HCT116 (cell line): ENCODE data around the gene TMEM120A. TPM values are rescaled to one million over a fixed set of nuclear protein-coding genes. Genes with fewer than 3 reads are reported as not detected.

Source experiments
- ATAC-seq: fragments of 200-7000 bp; cut with Tn5 transposase; 2 replicates; pipeline ENCODE4 v1.9.1; 2020; ENCODE audit warnings: mild to moderate bottlenecking, moderate library complexity
- BruUV-seq: library from RNA; stranded (reverse); fragments of 400-500 nt; replicated peaks from 2 replicates; lab custom pipeline; 2021; lab: Mats Ljungman, UMichigan
- CTCF ChIA-PET: fragments of 300-600 bp; sonication (Branson Sonifier 250); formaldehyde crosslinking; loops from one replicate; lab custom pipeline; 2021; ENCODE audit warnings: antibody characterized with exemption; lab: Charles Lee
- POLR2A ChIA-PET: fragments of 300-600, 350-600 bp; sonication (Branson Sonifier 250); formaldehyde crosslinking; loops from one replicate; lab custom pipeline; 2021; ENCODE audit warnings: antibody characterized with exemption; lab: Charles Lee
- RAD21 ChIA-PET, 2 experiments: fragments of 300-600 bp; sonication (Branson Sonifier 250); formaldehyde crosslinking; loops; one replicate each; lab custom pipeline; 2023; ENCODE audit warnings: low total read pairs in 2 of 2; ENCODE audit not compliant: uncharacterized antibody in 2 of 2, unreplicated experiment in 2 of 2, low non-redundant PET in 1 of 2; lab: Charles Lee
- DNase-seq: peaks from one replicate; pipeline ENCODE4 v3.0.0-alpha.2; 2010; ENCODE audit warnings: low read depth, low spot score
- H2AFZ ChIP-seq: fragments of 200-600 bp; shearing (Covaris generic), sonication (generic); 2 replicates; pipeline ENCODE4 v1.6.1; 2017; ENCODE audit warnings: low read depth, mixed run types, mixed read lengths, antibody characterized with exemption, low read length; ENCODE audit not compliant: poor library complexity, severe bottlenecking
- H3K27ac ChIP-seq: 2 replicates; pipeline ENCODE4 v1.5.1; 2012; ENCODE audit warnings: low read depth, low read length
- H3K27me3 ChIP-seq: fragments of 200-600 bp; sonication (generic); 2 replicates; pipeline ENCODE4 v1.6.1; 2016; ENCODE audit warnings: mixed run types, low read length, mixed read lengths; ENCODE audit not compliant: insufficient read depth
- H3K36me3 ChIP-seq, 2 experiments: fragments of 200-500 bp in 1 of 2; fragments of 200-600 bp in 1 of 2; sonication (Bioruptor generic) in 1 of 2; sonication (generic) in 1 of 2; 2 replicates each; pipeline versions ENCODE4 v1.5.1 to v1.6.1; 2014 to 2016; ENCODE audit warnings: low read length in 2 of 2, inconsistent platforms in 1 of 2, mixed read lengths in 1 of 2, mixed run types in 1 of 2; ENCODE audit not compliant: insufficient read depth in 2 of 2, control insufficient read depth in 1 of 2
- H3K4me1 ChIP-seq, 2 experiments: fragments of 200-600 bp in 1 of 2; sonication (generic) in 1 of 2; 2 replicates each; pipeline versions ENCODE4 v1.5.1 to v1.6.1; 2012 to 2017; ENCODE audit warnings: low read length in 2 of 2, inconsistent platforms in 1 of 2, mild to moderate bottlenecking in 1 of 2, mixed read lengths in 1 of 2, mixed run types in 1 of 2, moderate library complexity in 1 of 2; ENCODE audit not compliant: insufficient read depth in 2 of 2, control insufficient read depth in 1 of 2
- H3K4me2 ChIP-seq: fragments of 200-600 bp; sonication (generic); 2 replicates; pipeline ENCODE4 v1.6.1; 2017; ENCODE audit warnings: mixed run types, low read length, mixed read lengths
- H3K4me3 ChIP-seq, 2 experiments: fragments of 200-600 bp in 1 of 2; sonication (generic) in 1 of 2; replicated peaks in 1 of 2; 2 replicates each; pipeline ENCODE4 v1.5.1; 2011 to 2016; ENCODE audit warnings: low read length in 2 of 2, control low read depth in 1 of 2, low read depth in 1 of 2, mild to moderate bottlenecking in 1 of 2, mixed read lengths in 1 of 2, mixed run types in 1 of 2
- H3K79me2 ChIP-seq: fragments of 200-600 bp; sonication (generic); 2 replicates; pipeline ENCODE4 v1.6.1; 2017; ENCODE audit warnings: mild to moderate bottlenecking, mixed run types, low read length, moderate library complexity, mixed read lengths; ENCODE audit not compliant: insufficient read depth
- H3K9ac ChIP-seq: fragments of 200-600 bp; sonication (generic); 2 replicates; pipeline ENCODE4 v1.6.1; 2016; ENCODE audit warnings: low read length, mixed read lengths
- H3K9me2 ChIP-seq: fragments of 200-600 bp; sonication (generic), shearing (Covaris generic); 2 replicates; pipeline ENCODE4 v1.6.1; 2017; ENCODE audit warnings: mixed run types, mild to moderate bottlenecking, moderate library complexity; ENCODE audit not compliant: insufficient read depth
- H3K9me3 ChIP-seq, 2 experiments: fragments of 200-500 bp in 1 of 2; fragments of 200-600 bp in 1 of 2; sonication (Bioruptor generic) in 1 of 2; sonication (generic) in 1 of 2; 2 replicates each; pipeline ENCODE4 v1.6.1; 2014 to 2017; ENCODE audit warnings: low read length in 2 of 2, mixed read lengths in 2 of 2, inconsistent platforms in 1 of 2, low read depth in 1 of 2, mild to moderate bottlenecking in 1 of 2, mixed run types in 1 of 2, moderate library complexity in 1 of 2; ENCODE audit not compliant: control insufficient read depth in 1 of 2, insufficient read depth in 1 of 2
- H4K20me1 ChIP-seq: fragments of 200-600 bp; sonication (generic), shearing (Covaris generic); 2 replicates; pipeline ENCODE4 v1.6.1; 2017; ENCODE audit warnings: mixed run types, mild to moderate bottlenecking, moderate library complexity; ENCODE audit not compliant: insufficient read depth
- ATF3 ChIP-seq: IDR thresholded peaks from 2 replicates; pipeline ENCODE4 v1.6.1; 2012
- CBX3 ChIP-seq: IDR thresholded peaks from 2 replicates; pipeline ENCODE4 v1.6.1; 2012; ENCODE audit warnings: low read depth
- CEBPB ChIP-seq: IDR thresholded peaks from 2 replicates; pipeline ENCODE4 v1.6.1; 2012; ENCODE audit warnings: low read depth
- EGR1 ChIP-seq: IDR thresholded peaks from 2 replicates; pipeline ENCODE4 v1.6.1; 2012; ENCODE audit warnings: low read depth
- ELF1 ChIP-seq: IDR thresholded peaks from 2 replicates; pipeline ENCODE4 v1.6.1; 2012; ENCODE audit warnings: low read depth, borderline replicate concordance
- EZH2phosphoT487 ChIP-seq: fragments of 200-600 bp; IDR thresholded peaks from 2 replicates; pipeline ENCODE4 v1.6.1; 2018; ENCODE audit warnings: antibody characterized with exemption, borderline replicate concordance
- FOSL1 ChIP-seq: IDR thresholded peaks from 2 replicates; pipeline ENCODE4 v1.6.1; 2012; ENCODE audit warnings: low read depth
- JUND ChIP-seq: IDR thresholded peaks from 2 replicates; pipeline ENCODE4 v1.6.1; 2012
- POLR2A ChIP-seq: IDR thresholded peaks from 2 replicates; pipeline ENCODE4 v1.7.0; 2011; ENCODE audit warnings: borderline replicate concordance; ENCODE audit not compliant: insufficient read depth, insufficient read length; ENCODE audit errors: extremely low read depth
- POLR2AphosphoS5 ChIP-seq: IDR thresholded peaks from 2 replicates; pipeline ENCODE4 v1.6.1; 2011; ENCODE audit warnings: mild to moderate bottlenecking, low read depth, low read length, moderate library complexity
- RAD21 ChIP-seq: IDR thresholded peaks from 2 replicates; pipeline ENCODE4 v1.6.1; 2012; ENCODE audit warnings: low read depth, mild to moderate bottlenecking
- SIN3A ChIP-seq: IDR thresholded peaks from 2 replicates; pipeline ENCODE4 v1.6.1; 2012; ENCODE audit warnings: low read depth
- SP1 ChIP-seq: IDR thresholded peaks from 2 replicates; pipeline ENCODE4 v1.6.1; 2012; ENCODE audit warnings: low read depth
- SRF ChIP-seq: IDR thresholded peaks from 2 replicates; pipeline ENCODE4 v1.6.1; 2012; ENCODE audit warnings: low read depth
- TCF7L2 ChIP-seq: IDR thresholded peaks from 2 replicates; pipeline ENCODE4 v1.7.0; 2011; ENCODE audit warnings: borderline replicate concordance, inconsistent platforms; ENCODE audit not compliant: insufficient read depth, insufficient read length; ENCODE audit errors: extremely low read depth
- YY1 ChIP-seq: IDR thresholded peaks from 2 replicates; pipeline ENCODE4 v1.6.1; 2011; ENCODE audit warnings: low read length, low read depth, moderate library complexity, mild to moderate bottlenecking; ENCODE audit not compliant: insufficient replicate concordance; ENCODE audit errors: extremely low read depth
- ZFX ChIP-seq: fragments of 450-650 bp; IDR thresholded peaks from 2 replicates; pipeline ENCODE4 v1.6.1; 2017
- ZNF274 ChIP-seq: fragments of 200-500 bp; sonication (Bioruptor generic); IDR thresholded peaks from 2 replicates; pipeline ENCODE4 v1.6.1; 2014; ENCODE audit warnings: mild to moderate bottlenecking, low read depth, low read length, inconsistent platforms
- intact Hi-C: fragments of 100-400 bp; cut with micrococcal nuclease; formaldehyde crosslinking; loops from 2 replicates; pipeline ENCODE4 v1.10.0; 2022
- total RNA-seq: library from RNA; stranded (reverse); gene quantifications from one replicate; pipeline ENCODE4 v1.2.1, GENCODE V29; 2021; ENCODE audit not compliant: unreplicated experiment
- TF ChIP-seq, protein P1 (sequence below): IDR thresholded peaks from 2 replicates; pipeline ENCODE4 v1.6.1; 2011; ENCODE audit warnings: mild to moderate bottlenecking, low read length, moderate library complexity; ENCODE audit not compliant: insufficient replicate concordance; ENCODE audit errors: extremely low read depth
- TF ChIP-seq, protein P2 (sequence below), 3 experiments: fragments of 200-600 bp in 1 of 3; sonication (generic) in 1 of 3; IDR thresholded peaks in 2 of 3; conservative IDR thresholded peaks in 1 of 3; 2 replicates each; pipeline ENCODE4 v1.5.1; 2012 to 2017; ENCODE audit warnings: low read depth in 2 of 3, low read length in 2 of 3, antibody characterized with exemption in 1 of 3, borderline replicate concordance in 1 of 3, control low read depth in 1 of 3, mild to moderate bottlenecking in 1 of 3, mixed read lengths in 1 of 3, mixed run types in 1 of 3, moderate library complexity in 1 of 3; ENCODE audit not compliant: insufficient read depth in 1 of 3

TMEM120A gene
- total RNA-seq, 1 experiment from 2014 or later = 25.9 TPM

DNA sequence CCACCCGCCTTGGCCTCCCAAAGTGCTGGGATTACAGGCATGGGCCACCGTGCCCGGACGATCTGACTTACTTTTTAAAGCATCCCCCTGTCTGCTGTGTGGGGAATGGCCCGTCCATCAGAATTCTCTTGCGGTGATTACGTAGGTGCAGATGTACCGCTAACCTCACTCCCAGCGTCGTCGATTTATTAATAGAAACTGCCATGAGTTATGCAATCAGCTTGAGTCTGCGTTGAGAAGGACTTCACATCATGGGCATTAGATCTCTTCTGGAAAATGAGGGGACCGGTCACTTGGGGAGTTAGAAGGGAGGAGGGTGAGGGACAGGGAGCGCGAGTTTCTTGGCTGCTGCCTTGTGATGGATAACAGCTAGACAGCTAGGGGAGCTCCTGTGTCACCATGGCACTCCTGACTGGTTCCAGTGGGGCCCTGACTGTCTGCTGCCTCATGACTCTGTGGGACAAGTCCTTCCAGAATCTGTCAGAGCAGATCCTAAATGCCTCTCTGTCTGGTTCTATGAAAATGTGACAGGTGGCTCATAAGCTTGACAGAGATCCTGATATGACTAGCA is 44.2 kb downstream of the TMEM120A start:
- ChIA-PET RAD21 (interaction anchor here in 1 of 2 experiments (0.6 kb wide), 1 partner anchor 33 kb away, joined by 4 read pairs; no protein-coding TSS in a partner anchor), POLR2A (interaction anchor here (0.7 kb wide), 1 partner anchor 91 kb away, joined by 3 read pairs; no protein-coding TSS in a partner anchor), CTCF (no interaction called here)
- DNase-seq (no peak), ATAC-seq (no peak)
- TF ChIP-seq SRF = no peak
- TF ChIP-seq FOSL1 = no peak
- no peak for TF ChIP-seq YY1
- TF ChIP-seq ATF3 = no peak
- no peak for TF ChIP-seq ZFX
- TF ChIP-seq JUND = no peak
- no peak for TF ChIP-seq SIN3A
- no peak for TF ChIP-seq EGR1
- TF ChIP-seq EZH2phosphoT487 = no peak
- TF ChIP-seq, protein P1, sequence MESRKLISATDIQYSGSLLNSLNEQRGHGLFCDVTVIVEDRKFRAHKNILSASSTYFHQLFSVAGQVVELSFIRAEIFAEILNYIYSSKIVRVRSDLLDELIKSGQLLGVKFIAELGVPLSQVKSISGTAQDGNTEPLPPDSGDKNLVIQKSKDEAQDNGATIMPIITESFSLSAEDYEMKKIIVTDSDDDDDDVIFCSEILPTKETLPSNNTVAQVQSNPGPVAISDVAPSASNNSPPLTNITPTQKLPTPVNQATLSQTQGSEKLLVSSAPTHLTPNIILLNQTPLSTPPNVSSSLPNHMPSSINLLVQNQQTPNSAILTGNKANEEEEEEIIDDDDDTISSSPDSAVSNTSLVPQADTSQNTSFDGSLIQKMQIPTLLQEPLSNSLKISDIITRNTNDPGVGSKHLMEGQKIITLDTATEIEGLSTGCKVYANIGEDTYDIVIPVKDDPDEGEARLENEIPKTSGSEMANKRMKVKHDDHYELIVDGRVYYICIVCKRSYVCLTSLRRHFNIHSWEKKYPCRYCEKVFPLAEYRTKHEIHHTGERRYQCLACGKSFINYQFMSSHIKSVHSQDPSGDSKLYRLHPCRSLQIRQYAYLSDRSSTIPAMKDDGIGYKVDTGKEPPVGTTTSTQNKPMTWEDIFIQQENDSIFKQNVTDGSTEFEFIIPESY = no peak
- no peak for TF ChIP-seq ZNF274
- no peak for TF ChIP-seq RAD21
- TF ChIP-seq TCF7L2 = no peak
- no peak for TF ChIP-seq SP1
- TF ChIP-seq POLR2AphosphoS5 = no peak
- TF ChIP-seq CEBPB = no peak
- no peak for TF ChIP-seq POLR2A
- TF ChIP-seq, protein P2, sequence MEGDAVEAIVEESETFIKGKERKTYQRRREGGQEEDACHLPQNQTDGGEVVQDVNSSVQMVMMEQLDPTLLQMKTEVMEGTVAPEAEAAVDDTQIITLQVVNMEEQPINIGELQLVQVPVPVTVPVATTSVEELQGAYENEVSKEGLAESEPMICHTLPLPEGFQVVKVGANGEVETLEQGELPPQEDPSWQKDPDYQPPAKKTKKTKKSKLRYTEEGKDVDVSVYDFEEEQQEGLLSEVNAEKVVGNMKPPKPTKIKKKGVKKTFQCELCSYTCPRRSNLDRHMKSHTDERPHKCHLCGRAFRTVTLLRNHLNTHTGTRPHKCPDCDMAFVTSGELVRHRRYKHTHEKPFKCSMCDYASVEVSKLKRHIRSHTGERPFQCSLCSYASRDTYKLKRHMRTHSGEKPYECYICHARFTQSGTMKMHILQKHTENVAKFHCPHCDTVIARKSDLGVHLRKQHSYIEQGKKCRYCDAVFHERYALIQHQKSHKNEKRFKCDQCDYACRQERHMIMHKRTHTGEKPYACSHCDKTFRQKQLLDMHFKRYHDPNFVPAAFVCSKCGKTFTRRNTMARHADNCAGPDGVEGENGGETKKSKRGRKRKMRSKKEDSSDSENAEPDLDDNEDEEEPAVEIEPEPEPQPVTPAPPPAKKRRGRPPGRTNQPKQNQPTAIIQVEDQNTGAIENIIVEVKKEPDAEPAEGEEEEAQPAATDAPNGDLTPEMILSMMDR (IDR thresholded peaks at IDR 0.05 in 2 of 3, conservative IDR thresholded peaks at IDR 0.05 in 1 of 3; ENCODE audit: borderline replicate concordance in 1 of 3, insufficient read depth in 1 of 3, low read depth in 2 of 3, low read length in 2 of 3) = no peak
- TF ChIP-seq CBX3 = no peak
- TF ChIP-seq ELF1 = no peak
- intact Hi-C loops = no loop called here
- Histone ChIP-seq H3K36me3 (peaks cover under 1 to 7% of the 10 kb centered on the region in 2 experiments; a peak in 3 of 4 replicates), H2AFZ (no peak overlapping the region), H3K79me2 (peaks cover 3% of the 10 kb centered on the region; the same call in 1 of the 2 replicates), H3K27ac (no peak overlapping the region), H3K9me3 (no peaks in the 10 kb centered on the region), H3K4me2 (no peak overlapping the region), H3K9ac (no peak overlapping the region), H3K4me1 (peaks cover 0 to 5% of the 10 kb centered on the region in 2 experiments; a peak in 1 of 4 replicates), H3K4me3 (no peak overlapping the region), H3K9me2 (no peaks in the 10 kb centered on the region), H3K27me3 (no peaks in the 10 kb centered on the region), H4K20me1 (no peaks in the 10 kb centered on the region)
- no TSS peak for BruUV-seq
